HEK293 (cell line): ENCODE measurements around the gene TSPAN14.

Experiments used
- CTCF ChIA-PET: fragments of 350-600 bp; formaldehyde crosslinking; extraction: SDS; loops from one replicate; lab custom pipeline; 2021; ENCODE audit warnings: antibody characterized with exemption; lab: Yijun Ruan, JAX
- POLR2A ChIA-PET: fragments of 300-600 bp; formaldehyde crosslinking; extraction: SDS; loops from one replicate; lab custom pipeline; 2020; ENCODE audit warnings: antibody characterized with exemption, inconsistent platforms; lab: Yijun Ruan, JAX
- H3K27ac ChIP-seq: fragments of 200-500 bp; sonication (Bioruptor generic); 2 replicates; pipeline ENCODE4 v1.5.1; 2014; ENCODE audit warnings: low read depth, low read length, control low read depth, inconsistent platforms; ENCODE audit errors: extremely low read depth
- H3K36me3 ChIP-seq, 2 experiments: fragments of 200-500 bp in 1 of 2; sonication (Bioruptor generic) in 1 of 2; 1 replicate in 1 of 2; 2 replicates in 1 of 2; pipeline ENCODE4 v1.5.1; 2014 to 2017; ENCODE audit warnings: inconsistent platforms in 2 of 2, low read length in 2 of 2; ENCODE audit not compliant: control insufficient read depth in 2 of 2, insufficient read depth in 1 of 2
- H3K4me1 ChIP-seq: fragments of 200-500 bp; sonication (Bioruptor generic); 2 replicates; pipeline ENCODE4 v1.5.1; 2014; ENCODE audit warnings: mild to moderate bottlenecking, low read length, inconsistent platforms; ENCODE audit not compliant: control insufficient read depth, insufficient read depth
- H3K4me3 ChIP-seq: 2 replicates; pipeline ENCODE4 v1.5.1; 2011; ENCODE audit warnings: low read depth, mild to moderate bottlenecking, control low read depth, low read length, moderate library complexity
- H3K9me3 ChIP-seq: fragments of 200-500 bp; sonication (Bioruptor generic); 2 replicates; pipeline ENCODE4 v1.5.1; 2014; ENCODE audit warnings: low read depth, low read length, inconsistent platforms; ENCODE audit not compliant: control insufficient read depth, insufficient read depth
- EGR2 ChIP-seq: fragments of 450-650 bp; formaldehyde crosslinking; IDR thresholded peaks from 2 replicates; pipeline ENCODE4 v1.5.1; 2016; ENCODE audit warnings: low read depth, missing biosample characterization, missing genetic modification characterization
- GLIS1 ChIP-seq: fragments of 450-650 bp; formaldehyde crosslinking; IDR thresholded peaks from 2 replicates; pipeline ENCODE4 v1.5.1; 2016; ENCODE audit warnings: missing biosample characterization, missing genetic modification characterization
- OSR2 ChIP-seq: fragments of 450-650 bp; formaldehyde crosslinking; IDR thresholded peaks from 2 replicates; pipeline ENCODE4 v1.5.1; 2016; ENCODE audit warnings: missing biosample characterization, missing genetic modification characterization
- PATZ1 ChIP-seq: fragments of 450-650 bp; formaldehyde crosslinking; IDR thresholded peaks from 2 replicates; pipeline ENCODE4 v1.5.1; 2016; ENCODE audit warnings: missing biosample characterization, missing genetic modification characterization
- SETDB1 ChIP-seq: IDR thresholded peaks from one replicate; pipeline ENCODE4 v1.6.1; 2017; ENCODE audit warnings: mild to moderate bottlenecking, low read length, moderate library complexity, mixed read lengths; ENCODE audit not compliant: insufficient read length
- SP2 ChIP-seq: fragments of 450-650 bp; formaldehyde crosslinking; IDR thresholded peaks from 2 replicates; pipeline ENCODE4 v1.5.1; 2016; ENCODE audit warnings: missing biosample characterization, missing genetic modification characterization
- ZBTB48 ChIP-seq: fragments of 450-650 bp; formaldehyde crosslinking; IDR thresholded peaks from 2 replicates; pipeline ENCODE4 v1.5.1; 2016; ENCODE audit warnings: missing biosample characterization, missing genetic modification characterization
- ZFP41 ChIP-seq: fragments of 450-650 bp; formaldehyde crosslinking; IDR thresholded peaks from 2 replicates; pipeline ENCODE4 v1.5.1; 2016; ENCODE audit warnings: missing biosample characterization, missing genetic modification characterization, borderline replicate concordance
- ZNF202 ChIP-seq: fragments of 450-650 bp; formaldehyde crosslinking; IDR thresholded peaks from 2 replicates; pipeline ENCODE4 v1.5.1; 2016; ENCODE audit warnings: missing biosample characterization, missing genetic modification characterization, borderline replicate concordance
- ZNF292 ChIP-seq: fragments of 450-650 bp; formaldehyde crosslinking; IDR thresholded peaks from 2 replicates; pipeline ENCODE4 v1.5.1; 2016; ENCODE audit warnings: low read depth, missing biosample characterization, missing genetic modification characterization, borderline replicate concordance
- ZNF341 ChIP-seq: fragments of 450-650 bp; formaldehyde crosslinking; IDR thresholded peaks from 2 replicates; pipeline ENCODE4; 2016; ENCODE audit warnings: low read depth, missing biosample characterization, missing genetic modification characterization
- ZNF449 ChIP-seq: fragments of 450-650 bp; formaldehyde crosslinking; IDR thresholded peaks from 2 replicates; pipeline ENCODE4 v1.5.1; 2017; ENCODE audit warnings: missing biosample characterization, mild to moderate bottlenecking, missing genetic modification characterization, moderate library complexity
- ZNF521 ChIP-seq: fragments of 450-650 bp; formaldehyde crosslinking; IDR thresholded peaks from 2 replicates; pipeline ENCODE4 v1.5.1; 2017; ENCODE audit warnings: missing biosample characterization, mild to moderate bottlenecking, missing genetic modification characterization
- ZNF544 ChIP-seq: fragments of 450-650 bp; formaldehyde crosslinking; IDR thresholded peaks from 2 replicates; pipeline ENCODE4 v1.5.0; 2017; ENCODE audit warnings: missing biosample characterization, missing genetic modification characterization
- ZNF549 ChIP-seq: fragments of 450-650 bp; IDR thresholded peaks from 2 replicates; pipeline ENCODE4 v1.5.1; 2018; ENCODE audit warnings: missing biosample characterization, missing genetic modification characterization, mild to moderate bottlenecking, inconsistent platforms, moderate library complexity
- ZNF571 ChIP-seq: fragments of 450-650 bp; formaldehyde crosslinking; IDR thresholded peaks from 2 replicates; pipeline ENCODE4 v1.5.0; 2017; ENCODE audit warnings: missing biosample characterization, missing genetic modification characterization
- ZNF600 ChIP-seq: fragments of 450-650 bp; formaldehyde crosslinking; IDR thresholded peaks from 2 replicates; pipeline ENCODE4 v1.5.1; 2016; ENCODE audit warnings: missing biosample characterization, missing genetic modification characterization
- ZNF610 ChIP-seq: fragments of 450-650 bp; formaldehyde crosslinking; IDR thresholded peaks from 2 replicates; pipeline ENCODE4 v1.5.1; 2016; ENCODE audit warnings: missing biosample characterization, missing genetic modification characterization, borderline replicate concordance
- ZNF664 ChIP-seq: fragments of 450-650 bp; formaldehyde crosslinking; IDR thresholded peaks from 2 replicates; pipeline ENCODE4 v1.5.1; 2016; ENCODE audit warnings: missing biosample characterization, missing genetic modification characterization
- ZNF704 ChIP-seq: fragments of 450-650 bp; formaldehyde crosslinking; IDR thresholded peaks from 2 replicates; pipeline ENCODE4 v1.5.1; 2016; ENCODE audit warnings: missing biosample characterization, missing genetic modification characterization
- ZNF777 ChIP-seq: fragments of 450-650 bp; formaldehyde crosslinking; IDR thresholded peaks from 2 replicates; pipeline ENCODE4 v1.5.1; 2017; ENCODE audit warnings: missing biosample characterization, missing genetic modification characterization, borderline replicate concordance
- ZSCAN23 ChIP-seq: fragments of 450-650 bp; formaldehyde crosslinking; IDR thresholded peaks from 2 replicates; pipeline ENCODE4 v1.5.1; 2016; ENCODE audit warnings: missing biosample characterization, missing genetic modification characterization
- ZSCAN30 ChIP-seq: fragments of 450-650 bp; IDR thresholded peaks from 2 replicates; pipeline ENCODE4 v1.5.1; 2018; ENCODE audit warnings: missing biosample characterization, mild to moderate bottlenecking, missing genetic modification characterization, moderate library complexity
- TF ChIP-seq, protein P1 (sequence below): fragments of 450-650 bp; formaldehyde crosslinking; IDR thresholded peaks from 2 replicates; pipeline ENCODE4 v1.5.1; 2016; ENCODE audit warnings: missing biosample characterization, missing genetic modification characterization
- TF ChIP-seq, protein P2 (sequence below): fragments of 450-650 bp; IDR thresholded peaks from 2 replicates; pipeline ENCODE4 v1.5.1; 2018; ENCODE audit warnings: missing biosample characterization, missing genetic modification characterization

Gene TSPAN14

DNA sequence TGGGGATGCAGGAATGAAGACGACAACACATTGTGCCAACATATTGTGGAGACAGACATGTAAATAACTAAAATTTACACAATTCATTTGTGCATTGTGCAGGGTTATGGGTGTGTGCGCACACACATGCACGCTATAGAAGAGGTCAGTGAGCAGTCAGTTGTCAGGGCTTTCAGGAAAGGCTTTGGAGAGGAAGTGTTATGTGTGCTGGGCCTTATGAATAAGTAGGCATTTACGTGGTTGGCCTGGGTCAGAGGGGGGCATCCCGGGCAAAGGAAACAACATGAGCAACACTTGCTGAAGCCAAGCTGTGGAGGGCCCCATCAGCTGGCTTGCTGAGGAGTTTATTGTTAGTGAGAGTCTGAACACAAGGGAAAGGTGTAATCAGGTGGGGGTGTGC lies 41.6 kb upstream of the TSPAN14 start:
- no peak overlapping the region for H3K27ac ChIP-seq
- peaks cover 0 to 9% of the 10 kb centered on the region in 2 experiments; a peak in 2 of 3 replicates for H3K36me3 ChIP-seq
- TF ChIP-seq OSR2 (tag by site-specific recombination) (no peak), SETDB1 (no peak), ZFP41 (no peak), ZNF544 (tag by site-specific recombination) (no peak), ZSCAN30 (no peak), ZNF202 (no peak), ZNF704 (tag by site-specific recombination) (no peak), ZNF449 (tag by site-specific recombination) (0 out of 2 replicates have a peak, but pooled peaks have one; percentile 24)
- POLR2A ChIA-PET, result no interaction called here
- H3K4me1 ChIP-seq, result peaks cover 50% of the 10 kb centered on the region
- H3K9me3 ChIP-seq, result no peaks in the 10 kb centered on the region
- CTCF ChIA-PET, result interaction anchor here (0.6 to 1.3 kb wide), 2 partner anchors 30 to 113 kb away, joined by 3 to 4 read pairs; no protein-coding TSS in a partner anchor
- no peak overlapping the region for H3K4me3 ChIP-seq

DNA sequence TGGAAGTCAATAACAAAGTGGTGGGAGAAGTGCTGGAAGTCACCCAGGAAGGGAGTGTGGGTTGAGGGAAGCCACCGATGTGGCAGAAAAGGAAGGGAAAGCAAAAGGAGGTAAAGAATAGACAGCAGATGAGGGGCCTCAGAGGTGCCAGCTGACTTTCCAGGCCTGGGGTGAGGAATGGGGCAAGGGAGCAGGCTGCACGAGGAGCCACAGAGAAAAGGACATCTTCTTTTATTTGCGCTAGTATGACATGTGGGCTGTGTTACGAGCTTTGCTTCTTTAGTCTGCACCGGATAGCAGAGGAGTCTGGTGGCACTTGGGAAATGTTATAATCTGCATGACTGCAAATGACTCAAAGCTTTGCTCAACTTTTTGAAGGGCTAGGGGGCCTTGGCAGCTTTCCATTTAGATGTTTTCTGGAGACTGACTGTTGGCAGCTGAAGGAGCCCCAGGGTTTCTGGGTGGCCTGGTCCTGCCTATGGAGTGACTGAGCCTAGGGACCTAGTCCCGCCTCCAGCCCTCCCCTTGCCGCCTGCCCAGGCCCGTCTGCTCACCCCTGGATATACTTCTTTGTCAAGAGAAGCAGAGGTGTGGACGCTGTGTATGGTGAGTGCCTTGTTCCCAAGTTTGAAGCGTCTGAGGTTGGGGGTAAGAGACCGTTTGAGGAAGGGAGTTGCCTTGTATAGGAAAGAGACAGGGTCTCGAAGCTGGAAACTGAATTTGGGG lies 40.7 kb upstream of the TSPAN14 start:
- ChIA-PET POLR2A (no interaction called here), CTCF (no interaction called here)
- Histone ChIP-seq H3K27ac (peak overlapping the region; percentile 44; the same call in 1 of the 2 replicates), H3K4me3 (no peak overlapping the region), H3K36me3 (peaks cover 0 to 9% of the 10 kb centered on the region in 2 experiments; a peak in 2 of 3 replicates), H3K9me3 (no peaks in the 10 kb centered on the region), H3K4me1 (peaks cover 54% of the 10 kb centered on the region)
- TF ChIP-seq, protein P1, sequence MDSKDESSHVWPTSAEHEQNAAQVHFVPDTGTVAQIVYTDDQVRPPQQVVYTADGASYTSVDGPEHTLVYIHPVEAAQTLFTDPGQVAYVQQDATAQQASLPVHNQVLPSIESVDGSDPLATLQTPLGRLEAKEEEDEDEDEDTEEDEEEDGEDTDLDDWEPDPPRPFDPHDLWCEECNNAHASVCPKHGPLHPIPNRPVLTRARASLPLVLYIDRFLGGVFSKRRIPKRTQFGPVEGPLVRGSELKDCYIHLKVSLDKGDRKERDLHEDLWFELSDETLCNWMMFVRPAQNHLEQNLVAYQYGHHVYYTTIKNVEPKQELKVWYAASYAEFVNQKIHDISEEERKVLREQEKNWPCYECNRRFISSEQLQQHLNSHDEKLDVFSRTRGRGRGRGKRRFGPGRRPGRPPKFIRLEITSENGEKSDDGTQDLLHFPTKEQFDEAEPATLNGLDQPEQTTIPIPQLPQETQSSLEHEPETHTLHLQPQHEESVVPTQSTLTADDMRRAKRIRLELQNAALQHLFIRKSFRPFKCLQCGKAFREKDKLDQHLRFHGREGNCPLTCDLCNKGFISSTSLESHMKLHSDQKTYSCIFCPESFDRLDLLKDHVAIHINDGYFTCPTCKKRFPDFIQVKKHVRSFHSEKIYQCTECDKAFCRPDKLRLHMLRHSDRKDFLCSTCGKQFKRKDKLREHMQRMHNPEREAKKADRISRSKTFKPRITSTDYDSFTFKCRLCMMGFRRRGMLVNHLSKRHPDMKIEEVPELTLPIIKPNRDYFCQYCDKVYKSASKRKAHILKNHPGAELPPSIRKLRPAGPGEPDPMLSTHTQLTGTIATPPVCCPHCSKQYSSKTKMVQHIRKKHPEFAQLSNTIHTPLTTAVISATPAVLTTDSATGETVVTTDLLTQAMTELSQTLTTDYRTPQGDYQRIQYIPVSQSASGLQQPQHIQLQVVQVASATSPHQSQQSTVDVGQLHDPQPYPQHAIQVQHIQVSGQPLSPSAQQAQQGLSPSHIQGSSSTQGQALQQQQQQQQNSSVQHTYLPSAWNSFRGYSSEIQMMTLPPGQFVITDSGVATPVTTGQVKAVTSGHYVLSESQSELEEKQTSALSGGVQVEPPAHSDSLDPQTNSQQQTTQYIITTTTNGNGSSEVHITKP (tag by site-specific recombination), result peak; percentile 61; the same call in 1 of the 2 replicates
- peak; percentile 59 for TF ChIP-seq EGR2 (tag by site-specific recombination)
- TF ChIP-seq ZNF664 (tag by site-specific recombination), result no peak
- TF ChIP-seq ZBTB48 (tag by site-specific recombination), result peak; percentile 66
- TF ChIP-seq ZNF549 (tag by site-specific recombination), result no peak
- 0 out of 2 replicates have a peak, but pooled peaks have one; percentile 44 for TF ChIP-seq ZNF600 (tag by site-specific recombination)
- TF ChIP-seq ZNF610 (tag by site-specific recombination), result no peak
- no peak for TF ChIP-seq ZNF341 (tag by site-specific recombination)
- TF ChIP-seq ZNF521 (tag by site-specific recombination), result no peak
- no peak for TF ChIP-seq ZSCAN23
- TF ChIP-seq ZNF202, result no peak
- 0 out of 2 replicates have a peak, but pooled peaks have one; percentile 21 for TF ChIP-seq SP2
- TF ChIP-seq, protein P2, sequence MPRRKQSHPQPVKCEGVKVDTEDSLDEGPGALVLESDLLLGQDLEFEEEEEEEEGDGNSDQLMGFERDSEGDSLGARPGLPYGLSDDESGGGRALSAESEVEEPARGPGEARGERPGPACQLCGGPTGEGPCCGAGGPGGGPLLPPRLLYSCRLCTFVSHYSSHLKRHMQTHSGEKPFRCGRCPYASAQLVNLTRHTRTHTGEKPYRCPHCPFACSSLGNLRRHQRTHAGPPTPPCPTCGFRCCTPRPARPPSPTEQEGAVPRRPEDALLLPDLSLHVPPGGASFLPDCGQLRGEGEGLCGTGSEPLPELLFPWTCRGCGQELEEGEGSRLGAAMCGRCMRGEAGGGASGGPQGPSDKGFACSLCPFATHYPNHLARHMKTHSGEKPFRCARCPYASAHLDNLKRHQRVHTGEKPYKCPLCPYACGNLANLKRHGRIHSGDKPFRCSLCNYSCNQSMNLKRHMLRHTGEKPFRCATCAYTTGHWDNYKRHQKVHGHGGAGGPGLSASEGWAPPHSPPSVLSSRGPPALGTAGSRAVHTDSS (tag by site-specific recombination), result no peak
- no peak for TF ChIP-seq ZNF571
- peak; percentile 23; the same call in 1 of the 2 replicates for TF ChIP-seq PATZ1
- no peak for TF ChIP-seq ZNF777 (tag by site-specific recombination)
- TF ChIP-seq GLIS1 (tag by site-specific recombination), result peak; percentile 77
- no peak for TF ChIP-seq ZNF292 (tag by site-specific recombination)
